Umbilical cord (tissue), 2 donors: ENCODE results near the gene KIAA0232. TPM values are rescaled to one million over a fixed set of nuclear protein-coding genes. Genes with fewer than 3 reads are reported as not detected.

Experiments
- DNase-seq: peaks from one replicate; pipeline ENCODE4 v3.0.0-alpha.2; 2015; ENCODE audit warnings: low spot score
- total RNA-seq: library from RNA; depleted of rRNA; stranded (reverse); fragments of >200 nt; gene quantifications from one replicate; pipeline ENCODE4 v1.2.3, GENCODE V29; 2014; ENCODE audit warnings: low replicate concordance; ENCODE audit not compliant: insufficient read depth

Gene KIAA0232, protein sequence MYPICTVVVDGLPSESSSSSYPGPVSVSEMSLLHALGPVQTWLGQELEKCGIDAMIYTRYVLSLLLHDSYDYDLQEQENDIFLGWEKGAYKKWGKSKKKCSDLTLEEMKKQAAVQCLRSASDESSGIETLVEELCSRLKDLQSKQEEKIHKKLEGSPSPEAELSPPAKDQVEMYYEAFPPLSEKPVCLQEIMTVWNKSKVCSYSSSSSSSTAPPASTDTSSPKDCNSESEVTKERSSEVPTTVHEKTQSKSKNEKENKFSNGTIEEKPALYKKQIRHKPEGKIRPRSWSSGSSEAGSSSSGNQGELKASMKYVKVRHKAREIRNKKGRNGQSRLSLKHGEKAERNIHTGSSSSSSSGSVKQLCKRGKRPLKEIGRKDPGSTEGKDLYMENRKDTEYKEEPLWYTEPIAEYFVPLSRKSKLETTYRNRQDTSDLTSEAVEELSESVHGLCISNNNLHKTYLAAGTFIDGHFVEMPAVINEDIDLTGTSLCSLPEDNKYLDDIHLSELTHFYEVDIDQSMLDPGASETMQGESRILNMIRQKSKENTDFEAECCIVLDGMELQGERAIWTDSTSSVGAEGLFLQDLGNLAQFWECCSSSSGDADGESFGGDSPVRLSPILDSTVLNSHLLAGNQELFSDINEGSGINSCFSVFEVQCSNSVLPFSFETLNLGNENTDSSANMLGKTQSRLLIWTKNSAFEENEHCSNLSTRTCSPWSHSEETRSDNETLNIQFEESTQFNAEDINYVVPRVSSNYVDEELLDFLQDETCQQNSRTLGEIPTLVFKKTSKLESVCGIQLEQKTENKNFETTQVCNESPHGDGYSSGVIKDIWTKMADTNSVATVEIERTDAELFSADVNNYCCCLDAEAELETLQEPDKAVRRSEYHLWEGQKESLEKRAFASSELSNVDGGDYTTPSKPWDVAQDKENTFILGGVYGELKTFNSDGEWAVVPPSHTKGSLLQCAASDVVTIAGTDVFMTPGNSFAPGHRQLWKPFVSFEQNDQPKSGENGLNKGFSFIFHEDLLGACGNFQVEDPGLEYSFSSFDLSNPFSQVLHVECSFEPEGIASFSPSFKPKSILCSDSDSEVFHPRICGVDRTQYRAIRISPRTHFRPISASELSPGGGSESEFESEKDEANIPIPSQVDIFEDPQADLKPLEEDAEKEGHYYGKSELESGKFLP (N-terminal part only)
- 27.9 TPM for total RNA-seq

DNA sequence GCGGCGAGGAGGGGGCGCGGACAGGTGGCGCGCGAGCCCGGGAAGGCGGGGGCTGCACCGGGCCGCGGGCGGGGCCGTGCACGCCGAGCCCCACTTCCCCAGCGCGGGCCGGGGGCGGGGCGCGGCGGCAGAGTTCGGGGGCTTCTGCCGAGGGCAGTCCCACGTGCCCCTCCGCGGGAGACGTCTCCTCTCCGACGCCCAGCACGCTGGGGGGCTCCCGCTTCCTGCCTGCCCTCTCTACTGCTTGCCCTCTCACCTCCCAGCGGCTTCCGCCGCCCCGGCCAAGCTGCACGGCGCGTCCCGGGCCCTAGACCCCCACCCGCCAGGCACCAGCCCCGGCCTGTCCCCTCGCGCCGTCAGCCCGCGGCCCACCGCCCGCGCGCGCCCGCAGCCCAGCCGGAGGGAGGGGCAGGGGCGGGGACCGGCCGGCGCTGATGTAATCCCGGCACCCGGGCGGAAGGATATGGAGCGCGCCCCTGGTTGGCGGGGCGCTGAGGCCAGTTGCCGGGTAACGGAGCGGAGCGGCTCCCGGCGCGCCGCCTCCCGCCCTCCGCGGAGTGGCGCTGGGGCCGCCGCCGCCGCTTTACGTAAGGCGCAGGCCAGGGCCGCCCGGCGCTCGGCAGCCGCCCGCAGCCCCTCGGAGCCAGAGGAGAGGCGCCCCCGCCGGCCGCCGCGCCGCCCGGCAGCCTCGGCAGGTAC is at the start of gene KIAA0232:
TSS of gene KIAA0232 (plus strand) at position 581 of the 699 bp plus-strand sequence. CDS start 41,727 bp downstream, outside the sequence.
- peak; percentile 93 for DNase-seq

DNA sequence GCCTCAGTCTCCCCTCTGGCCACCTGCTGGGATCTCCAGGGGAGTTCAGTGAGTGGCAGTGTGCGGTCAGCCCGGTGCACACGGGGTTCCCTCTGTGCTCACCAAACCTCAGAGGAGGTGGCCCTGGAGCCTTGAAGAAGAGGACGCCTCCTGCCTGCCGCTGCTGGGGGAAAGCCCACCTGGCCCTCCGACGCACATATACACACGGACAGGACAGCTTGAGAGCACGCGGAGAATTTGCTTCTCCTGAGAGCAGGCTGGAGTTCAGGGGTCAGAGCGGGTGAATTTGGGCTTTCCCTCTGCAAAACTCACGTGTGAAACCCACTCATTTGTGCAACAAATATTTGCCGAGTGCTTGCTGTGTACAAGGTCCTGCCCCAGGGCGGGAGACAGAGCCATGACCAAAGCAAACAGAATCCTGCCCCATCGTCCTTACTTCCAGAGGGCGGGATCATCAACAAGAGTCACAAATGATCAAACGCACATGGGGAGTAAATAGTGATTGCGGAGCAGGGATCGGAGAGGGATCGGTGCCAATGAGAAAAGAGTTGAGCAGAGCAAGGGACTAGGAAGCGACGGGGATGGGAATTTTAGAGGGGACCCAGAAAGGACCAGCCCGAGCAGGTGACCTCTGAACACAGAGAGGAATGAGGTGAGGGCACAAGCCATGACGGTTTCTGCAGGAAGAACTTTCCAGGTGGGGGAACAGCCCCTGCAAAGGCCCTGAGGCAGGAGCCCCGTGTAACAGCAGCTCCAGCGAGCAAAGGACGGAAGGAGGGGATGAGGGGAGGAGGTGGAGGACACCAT is 49.0 kb upstream of the KIAA0232 start:
- no peak for DNase-seq

DNA sequence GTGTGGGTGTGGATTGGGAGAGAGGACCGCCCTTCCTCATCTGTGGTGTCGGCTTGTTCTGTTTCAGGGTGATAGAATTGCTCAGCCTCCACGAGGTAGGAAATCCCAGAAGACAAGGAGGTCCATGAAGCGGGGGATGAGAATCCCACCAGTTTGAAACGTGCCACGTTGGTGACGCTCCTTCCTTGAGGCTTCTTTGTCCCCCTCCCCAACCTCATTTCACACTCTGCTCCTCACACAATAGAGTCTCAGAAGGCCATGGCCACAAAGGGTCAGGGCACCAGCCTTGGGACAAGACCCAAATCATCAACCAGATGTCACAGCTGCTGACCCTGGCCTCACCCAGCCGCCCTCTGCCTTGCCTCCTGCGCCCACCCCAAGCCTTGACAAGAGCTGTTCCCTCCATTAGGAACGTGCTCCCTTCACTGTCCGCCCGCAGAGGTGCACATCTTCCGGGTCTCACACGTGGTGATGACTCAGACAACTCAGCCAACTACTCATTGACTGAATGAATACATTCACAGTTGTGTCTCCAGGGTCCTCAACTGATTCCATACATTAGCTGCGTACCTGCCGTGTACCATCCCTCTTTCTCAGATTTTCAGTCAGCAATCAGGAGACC is 48.3 kb upstream of the KIAA0232 start:
- DNase-seq = no peak

DNA sequence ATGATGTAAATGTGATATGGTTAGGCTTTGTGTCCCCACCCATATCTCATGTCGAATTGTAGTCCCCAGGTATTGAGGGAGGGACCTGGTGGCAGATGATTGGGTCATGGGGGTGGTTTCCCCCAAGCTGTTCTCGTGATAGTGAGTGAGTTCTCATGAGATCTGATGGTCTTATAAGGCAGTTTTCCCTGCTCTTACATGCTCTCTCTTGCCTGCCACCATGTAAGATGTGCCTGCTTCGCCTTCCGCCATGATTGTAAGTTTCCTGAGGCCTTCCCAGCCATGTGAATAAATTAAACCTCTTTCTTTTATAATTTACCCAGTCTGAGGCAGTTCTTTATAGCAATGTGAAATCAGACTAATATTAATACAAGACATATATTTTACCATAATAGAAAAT is 42.6 kb upstream of the KIAA0232 start:
- DNase-seq = no peak

DNA sequence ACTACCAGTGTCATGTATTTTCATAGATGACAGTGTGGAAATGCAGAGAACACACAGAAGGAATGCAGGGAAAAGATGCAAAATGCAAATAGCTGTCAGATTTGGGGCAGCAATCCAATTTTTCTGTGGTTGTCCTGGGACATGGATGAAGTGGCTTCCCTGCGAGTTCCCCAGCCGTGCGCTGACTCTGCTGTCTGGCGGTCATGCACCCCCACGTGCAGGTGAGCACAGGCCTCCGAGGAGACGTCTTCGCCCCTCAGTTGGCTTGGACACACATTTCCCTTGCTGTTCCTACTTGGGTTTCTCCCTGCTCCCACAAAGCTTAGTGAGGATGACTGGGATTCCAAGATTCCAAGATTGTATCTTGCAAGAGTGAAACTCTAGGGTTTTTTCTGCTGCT is 42.2 kb upstream of the KIAA0232 start:
- DNase-seq = no peak

DNA sequence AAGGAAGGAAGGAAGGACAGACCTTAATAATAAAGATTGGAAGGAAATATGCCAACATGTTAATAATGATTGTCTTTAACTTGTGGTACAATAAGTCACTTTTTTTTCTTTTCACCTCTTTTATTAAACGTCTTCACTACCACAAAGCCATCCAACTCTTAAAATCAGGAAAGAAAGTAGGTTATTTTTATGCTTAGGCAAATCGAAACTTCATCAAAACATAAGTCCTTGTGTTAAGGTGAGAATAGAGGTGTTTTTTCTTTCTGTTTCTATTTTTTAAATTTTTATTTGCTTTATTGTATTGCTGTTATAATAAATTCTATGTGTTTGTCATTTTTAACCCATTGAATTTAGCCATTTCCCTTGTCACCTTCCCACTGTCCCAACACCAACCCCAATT is 40.0 kb upstream of the KIAA0232 start:
- DNase-seq = no peak

DNA sequence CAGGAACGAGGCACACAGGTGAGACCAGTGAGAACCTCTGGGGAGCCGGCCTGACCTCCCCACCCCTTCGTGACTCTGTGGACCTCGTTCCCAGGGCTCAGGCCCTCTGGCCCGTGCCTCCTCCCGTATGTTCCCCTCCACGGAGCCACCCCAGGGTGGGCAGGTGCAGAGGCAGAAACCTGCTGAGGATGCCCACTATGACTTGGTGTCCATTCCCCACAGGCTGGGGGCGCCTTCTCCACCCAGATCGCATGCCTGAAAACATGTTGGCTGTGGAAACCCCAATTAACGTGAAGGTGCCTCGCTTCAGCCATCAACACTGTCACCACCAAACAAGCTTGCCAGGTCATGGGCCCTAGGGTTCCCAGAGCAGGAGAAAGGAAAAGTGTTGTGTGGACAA is 39.5 kb upstream of the KIAA0232 start:
- no peak for DNase-seq

DNA sequence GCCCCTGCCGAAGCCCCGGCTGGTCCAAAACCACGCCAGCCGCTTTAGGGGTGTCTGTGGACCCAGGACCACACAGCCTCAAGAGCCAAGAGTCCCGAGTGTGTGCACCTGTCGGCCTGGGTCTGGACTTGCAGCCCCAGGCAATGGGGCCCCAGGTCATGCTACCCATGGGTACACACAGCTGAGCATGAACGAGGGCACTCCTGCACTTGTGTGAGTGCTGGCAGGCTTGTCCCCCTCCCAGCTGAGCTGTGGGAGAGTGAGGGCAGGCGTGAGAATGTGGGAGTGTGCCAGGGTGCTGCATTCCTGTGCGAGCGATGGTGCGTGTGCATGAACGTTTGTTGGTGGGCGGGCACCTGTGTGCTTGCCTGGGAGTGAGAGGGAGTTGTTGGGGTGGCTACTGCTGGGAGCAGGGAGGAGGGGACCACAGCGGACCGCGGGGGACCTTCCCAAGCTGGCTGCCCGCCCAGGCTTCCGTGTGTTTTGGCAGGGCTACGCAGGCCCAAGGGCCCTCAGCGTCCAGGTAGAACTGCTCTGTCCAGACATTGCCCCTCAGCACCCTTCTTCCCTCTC is 35.7 kb upstream of the KIAA0232 start:
- DNase-seq = no peak

DNA sequence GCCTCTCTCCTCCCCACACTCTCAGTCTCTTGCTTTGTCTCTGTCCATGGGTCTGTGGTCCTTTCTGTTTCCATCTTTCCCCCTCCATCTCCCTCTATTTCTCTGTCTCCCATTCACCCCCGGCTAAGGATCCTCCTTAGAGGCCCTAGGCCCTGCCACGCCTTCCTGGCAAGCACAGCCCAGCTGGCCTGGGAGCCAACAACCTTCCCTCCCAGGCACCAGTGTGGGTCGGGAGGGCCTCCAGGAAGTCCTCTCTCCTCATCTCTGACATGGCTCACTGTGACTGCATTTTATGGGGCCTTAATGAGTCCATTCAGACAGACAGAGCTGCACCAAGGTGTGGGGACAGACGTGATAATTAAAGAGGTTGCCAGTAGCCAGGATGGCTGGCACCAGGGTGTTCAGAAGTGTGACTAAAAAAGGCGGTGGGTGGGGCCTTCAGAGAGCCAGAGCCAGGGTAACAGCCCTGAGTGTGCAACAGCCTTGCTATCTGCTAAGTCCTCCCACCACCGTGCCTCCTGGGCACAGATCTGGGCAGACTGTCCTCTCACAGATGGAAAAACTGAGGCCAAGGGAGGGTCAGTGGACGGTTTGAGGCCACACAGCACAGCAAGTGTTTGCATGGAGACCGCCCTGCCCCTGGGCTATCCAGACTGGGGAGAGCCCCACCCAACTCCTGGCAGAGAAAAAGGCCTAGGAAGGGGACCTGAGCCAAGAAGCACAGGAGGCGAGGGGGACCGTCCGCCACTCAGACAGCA is 35.1 kb upstream of the KIAA0232 start:
- DNase-seq = no peak

DNA sequence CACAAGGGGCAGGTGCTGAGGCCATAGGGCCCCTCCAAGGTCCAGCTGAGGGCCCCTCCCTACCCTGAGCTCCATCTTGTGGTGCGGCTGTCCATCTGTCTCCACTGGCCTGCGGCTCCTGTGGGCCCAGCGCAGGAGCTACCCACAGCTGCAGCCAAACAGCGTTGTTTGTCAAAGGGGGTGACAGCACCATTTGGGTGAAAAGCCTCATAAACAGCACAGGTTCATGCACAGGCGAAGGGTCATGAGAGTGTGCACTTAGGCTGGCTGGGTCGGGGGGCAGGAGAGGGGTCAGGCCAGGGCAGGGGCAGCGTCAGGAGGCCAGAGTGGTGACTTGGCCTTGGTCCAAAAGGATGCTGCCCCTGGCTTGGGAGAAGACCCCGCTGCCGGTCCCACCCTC is 34.2 kb upstream of the KIAA0232 start:
- DNase-seq = no peak

DNA sequence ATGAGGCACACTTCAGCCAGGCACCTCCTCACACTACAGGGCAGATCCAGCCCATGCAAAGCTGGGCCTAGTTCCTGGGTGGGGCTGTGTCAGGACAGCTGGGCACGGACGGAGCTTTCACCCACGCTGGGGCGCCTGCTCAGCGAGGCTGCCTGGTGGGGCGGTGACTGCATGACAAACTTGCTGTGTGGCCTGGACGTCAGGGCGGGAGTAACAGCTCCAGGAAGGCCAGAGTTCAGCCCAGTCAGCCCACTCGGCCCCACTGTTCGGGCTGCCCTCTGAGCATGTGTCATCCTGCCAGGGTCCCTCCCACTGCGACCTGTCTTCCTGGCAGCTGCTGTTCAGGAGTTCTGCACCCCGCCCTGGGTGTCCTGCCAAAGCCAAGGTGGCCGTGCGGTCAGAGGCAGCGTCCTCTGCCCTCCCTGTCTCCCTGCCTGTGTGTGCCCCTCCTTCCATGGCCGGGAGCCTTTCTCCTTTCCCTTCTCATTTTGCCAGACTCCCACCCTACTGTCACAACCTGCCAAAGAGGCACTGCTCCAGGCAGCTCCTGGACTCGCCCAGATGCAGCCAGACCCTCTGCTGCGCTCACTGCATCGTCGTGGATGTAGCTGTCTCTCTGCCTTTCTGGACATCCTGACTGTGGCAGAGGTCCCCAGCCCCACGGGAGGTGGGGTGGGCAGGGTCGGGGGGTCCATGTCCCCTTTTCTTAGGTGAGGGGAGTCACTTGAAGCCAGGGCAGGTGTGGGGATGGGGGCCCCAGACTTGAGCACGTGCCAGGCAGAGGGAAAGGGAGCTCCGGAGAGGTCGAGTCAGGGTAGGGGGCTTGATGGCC is 33.0 kb upstream of the KIAA0232 start:
- DNase-seq = no peak

DNA sequence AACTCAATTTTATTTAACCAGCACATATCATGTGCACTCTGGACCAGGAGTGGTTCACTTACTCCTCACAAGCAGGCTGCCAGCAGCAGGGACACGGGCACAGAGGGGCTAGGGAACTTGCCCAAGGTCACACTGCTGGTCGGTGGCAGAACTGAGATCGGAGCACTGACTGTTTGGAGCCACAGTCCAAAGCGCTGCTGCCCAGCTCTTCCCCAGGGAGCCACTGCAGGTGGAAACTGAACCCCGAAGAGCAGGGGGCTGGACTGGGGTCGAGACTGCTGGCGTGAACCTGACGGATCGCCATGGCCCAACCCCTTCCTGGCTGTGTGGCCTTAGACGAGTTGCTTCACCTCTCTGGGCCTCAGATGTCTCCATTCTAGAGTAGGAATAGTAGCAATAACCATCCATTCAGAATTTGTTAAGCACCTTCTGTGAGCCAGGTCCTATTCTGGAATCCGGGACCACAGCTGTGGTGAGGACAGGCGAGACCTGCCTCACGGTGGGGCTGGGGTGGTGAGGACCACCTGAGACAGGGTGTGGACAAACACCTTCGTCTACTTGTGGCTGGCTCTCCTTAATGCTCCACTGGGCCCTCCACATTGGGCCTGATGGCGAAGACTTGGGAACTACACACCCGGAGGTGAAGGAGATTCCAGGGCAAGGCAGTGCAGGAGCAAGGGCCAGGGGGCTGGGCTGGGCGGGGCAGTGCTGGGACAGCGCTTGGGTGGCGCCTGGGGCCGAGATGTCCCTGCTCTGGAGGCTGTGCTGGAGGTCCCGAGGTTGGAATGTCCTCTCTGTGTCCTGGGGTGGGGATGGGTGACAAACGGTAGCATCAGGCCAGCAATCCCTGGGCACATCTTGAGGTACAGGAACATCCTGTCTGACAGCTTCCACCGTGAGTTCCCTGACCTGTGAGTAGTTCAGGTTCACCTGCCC is 32.0 kb upstream of the KIAA0232 start:
- DNase-seq = no peak

DNA sequence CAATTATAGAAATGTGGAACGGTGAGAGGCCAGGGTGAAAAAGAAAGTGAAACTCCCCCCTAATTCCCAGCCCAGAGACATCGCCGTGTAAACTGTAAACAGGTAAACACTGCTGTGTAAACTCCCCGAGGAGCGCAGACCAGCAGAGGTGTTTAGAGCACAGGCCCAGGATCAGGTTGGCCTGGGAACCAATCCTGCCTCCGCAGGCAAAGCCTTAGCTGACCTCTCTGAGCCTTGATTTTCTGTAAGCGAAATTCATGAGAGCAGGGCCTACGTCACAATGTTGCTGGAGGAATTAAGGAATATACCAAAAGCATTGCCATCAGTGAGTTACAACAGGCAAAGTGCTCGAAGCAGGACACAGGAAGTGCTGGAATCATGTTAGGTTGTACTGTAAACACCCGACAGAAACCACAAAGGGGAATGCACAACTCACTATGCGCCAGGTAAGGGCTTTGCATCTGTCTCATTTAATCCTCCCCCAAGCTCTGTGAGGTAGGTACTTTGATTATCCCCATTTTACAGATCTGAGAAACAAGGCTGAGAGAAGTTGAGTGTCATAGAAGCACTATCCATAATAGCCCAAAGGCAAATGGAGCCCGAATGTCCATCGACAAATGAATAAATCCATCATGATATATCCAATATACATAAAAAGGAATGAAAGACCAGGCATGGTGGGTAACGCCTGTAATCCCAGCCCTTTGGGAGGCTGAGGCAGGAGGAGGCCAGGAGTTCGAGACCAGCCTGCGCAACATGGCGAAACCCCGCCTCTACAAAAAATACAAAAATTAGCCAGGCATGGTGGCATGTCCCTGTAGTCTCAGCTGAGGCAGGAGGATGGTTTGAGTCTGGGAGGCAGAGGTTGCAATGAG is 30.7 kb upstream of the KIAA0232 start:
- no peak for DNase-seq

DNA sequence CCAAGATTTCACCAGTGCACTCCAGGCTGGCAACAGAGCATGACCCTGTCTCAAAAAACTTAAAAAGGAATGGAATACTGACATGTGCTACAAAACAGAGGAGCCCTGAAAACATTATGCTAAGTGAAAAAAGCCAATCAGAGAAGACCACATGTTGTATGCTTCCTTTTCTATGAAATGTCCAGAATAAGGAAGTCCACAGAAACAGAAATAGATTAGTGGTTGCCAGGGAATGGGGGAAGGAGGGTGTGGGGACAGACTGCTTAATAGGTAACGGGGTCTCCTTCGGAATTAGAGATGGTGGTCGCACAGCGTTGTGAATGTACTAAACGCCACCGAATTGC is 30.1 kb upstream of the KIAA0232 start:
- no peak for DNase-seq

DNA sequence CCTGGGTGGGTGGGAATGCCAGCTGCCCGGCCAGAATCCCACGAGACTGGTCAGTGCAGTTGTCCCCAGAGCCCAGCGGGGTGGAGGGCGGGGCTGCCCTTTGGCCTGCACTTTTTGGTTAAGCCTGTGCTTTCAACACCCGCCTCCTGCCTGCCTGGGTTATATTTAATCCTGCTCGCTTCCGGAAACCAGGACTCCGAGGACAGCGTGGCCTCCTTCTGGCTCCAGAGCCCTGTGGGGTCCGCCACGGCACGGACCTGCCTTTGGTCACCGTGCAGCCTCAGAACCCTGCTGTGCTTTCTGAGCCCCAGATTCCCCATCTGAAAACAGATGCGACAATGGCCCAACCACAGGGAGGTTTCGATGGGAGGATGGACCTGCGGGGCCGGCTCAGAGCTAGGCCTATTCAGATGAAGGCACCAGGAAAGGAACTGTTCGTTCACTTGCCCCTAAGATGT is 29.4 kb upstream of the KIAA0232 start:
- DNase-seq = no peak

DNA sequence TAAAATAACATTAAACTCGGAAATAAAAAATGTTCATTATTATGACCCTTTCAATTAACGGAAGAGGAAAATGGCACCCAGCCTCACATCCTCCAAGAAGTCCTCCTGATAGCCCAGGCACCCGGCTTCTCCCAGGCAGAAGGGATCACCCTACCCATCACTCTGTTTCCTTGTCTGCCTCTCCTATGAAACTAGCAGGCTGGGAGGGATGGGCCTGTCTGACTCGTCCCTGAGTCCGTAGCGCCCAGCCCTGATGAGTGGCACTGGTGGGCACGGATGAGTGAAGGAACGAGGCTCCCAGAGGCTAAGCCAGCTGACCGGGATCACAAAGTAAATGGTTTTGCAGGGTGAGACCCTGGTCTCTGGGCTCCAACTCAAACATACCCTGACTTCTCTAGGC is 28.6 kb upstream of the KIAA0232 start:
- no peak for DNase-seq
